ENCODE measurements around the gene PRKCH.

PRKCH gene

DNA sequence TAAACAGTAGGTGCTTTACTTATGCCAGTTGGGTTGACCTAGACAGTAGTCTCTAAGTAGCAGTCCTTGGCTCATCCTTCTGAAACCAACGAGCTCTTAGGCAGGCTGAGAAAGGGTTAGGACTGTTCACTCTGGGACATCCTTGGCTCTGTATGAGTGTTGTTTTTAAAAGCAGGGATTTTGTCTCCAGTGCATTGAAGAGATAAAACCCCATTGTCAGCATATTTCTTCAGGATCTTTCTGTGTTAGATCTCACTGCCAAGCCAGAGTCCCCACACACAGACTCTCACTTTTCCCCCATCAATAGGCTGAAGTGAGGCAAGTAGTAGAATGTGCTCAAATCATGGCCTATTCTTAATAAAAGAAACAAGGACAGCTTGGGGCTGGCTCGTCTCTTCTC is 250.5 kb downstream of the PRKCH start:
- Histone ChIP-seq H3K36me3 (ENCODE audit: control insufficient read depth, insufficient read depth, low read length) (no peaks in the 10 kb centered on the region), H3K27ac (ENCODE audit: low read length) (no peak overlapping the region), H3K4me1 (ENCODE audit: control insufficient read depth, insufficient read depth, low read length) (peaks cover 6% of the 10 kb centered on the region; the same call in 1 of the 2 replicates), H3K27me3 (ENCODE audit: control insufficient read depth, insufficient read depth, low read length) (no peaks in the 10 kb centered on the region), H3K9me3 (ENCODE audit: control insufficient read depth, insufficient read depth, low read length) (no peaks in the 10 kb centered on the region), H3K4me3 (ENCODE audit: low read length) (no peak overlapping the region)
- no peak for DNase-seq (ENCODE audit: low read depth, low spot score)
- WGBS (ENCODE audit: insufficient coverage, insufficient read length), result no CpG with 5 or more reads among the region's 2 CpGs

DNA sequence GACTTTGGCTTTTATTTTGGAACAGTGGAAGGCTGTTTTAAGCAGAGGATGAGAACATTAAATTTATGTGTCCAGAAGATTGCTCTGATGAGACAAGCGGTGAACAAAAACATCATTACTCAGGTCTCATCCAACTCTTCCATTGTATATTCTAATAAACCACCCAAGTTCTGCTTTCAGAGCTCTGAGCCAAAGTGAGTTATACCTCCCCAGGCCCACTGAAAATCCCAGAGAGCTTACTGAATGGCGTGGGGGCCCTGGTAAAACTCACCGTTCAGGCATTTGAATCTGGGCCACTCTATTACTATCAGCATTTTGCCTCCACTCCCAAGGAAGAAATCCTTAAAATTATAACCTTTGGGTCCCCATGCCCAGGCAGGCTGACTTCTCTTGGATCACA is 251.9 kb downstream of the PRKCH start:
- Histone ChIP-seq H3K4me3 (ENCODE audit: low read length) (no peak overlapping the region), H3K27ac (ENCODE audit: low read length) (no peak overlapping the region), H3K9me3 (ENCODE audit: control insufficient read depth, insufficient read depth, low read length) (no peaks in the 10 kb centered on the region), H3K27me3 (ENCODE audit: control insufficient read depth, insufficient read depth, low read length) (no peaks in the 10 kb centered on the region), H3K36me3 (ENCODE audit: control insufficient read depth, insufficient read depth, low read length) (no peaks in the 10 kb centered on the region), H3K4me1 (ENCODE audit: control insufficient read depth, insufficient read depth, low read length) (peaks cover 4% of the 10 kb centered on the region; the same call in 1 of the 2 replicates)
- WGBS (ENCODE audit: insufficient coverage, insufficient read length), result no CpG with 5 or more reads among the region's 3 CpGs
- no peak for DNase-seq (ENCODE audit: low read depth, low spot score)

DNA sequence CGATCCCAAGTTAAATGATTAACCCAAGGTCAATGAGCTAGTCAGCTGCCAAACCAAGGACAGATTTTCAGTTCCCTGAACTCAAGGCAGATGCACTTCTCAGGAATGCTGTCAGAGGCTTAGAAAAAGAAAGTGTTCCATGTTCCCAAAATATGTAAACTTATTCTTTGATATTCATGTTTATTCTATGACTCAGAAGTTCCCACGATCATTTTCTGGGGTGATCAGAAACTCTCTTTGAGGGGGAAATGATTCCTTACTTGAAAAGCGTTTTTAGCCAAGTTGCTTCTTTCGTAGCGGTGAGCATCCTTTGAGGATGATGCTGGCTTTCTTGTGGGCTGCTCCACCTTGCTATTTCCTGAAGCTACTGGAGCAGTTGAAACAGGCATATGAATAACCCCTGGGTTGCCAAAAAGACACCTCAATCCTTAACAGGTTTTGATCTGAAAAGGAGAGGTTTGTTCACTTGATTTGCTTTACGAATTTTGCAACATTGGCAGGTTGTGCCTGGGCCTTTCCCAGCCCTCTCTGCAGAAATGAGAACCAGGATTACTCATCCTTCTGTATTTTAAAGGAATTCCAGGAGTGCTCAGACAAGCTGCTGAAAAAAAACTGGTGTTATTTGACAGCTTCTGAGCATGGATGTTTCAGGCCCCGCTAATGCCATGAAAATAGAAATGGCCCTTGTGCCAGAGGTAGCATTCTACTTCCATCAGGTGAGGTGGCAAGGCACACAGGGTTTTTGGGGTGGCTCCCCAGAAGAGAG is 252.6 kb downstream of the PRKCH start:
- no peak overlapping the region for H3K27ac ChIP-seq (ENCODE audit: low read length)
- WGBS (ENCODE audit: insufficient coverage, insufficient read length), result no CpG with 5 or more reads among the region's 7 CpGs
- H3K4me1 ChIP-seq (ENCODE audit: control insufficient read depth, insufficient read depth, low read length), result peaks cover 3% of the 10 kb centered on the region; the same call in 1 of the 2 replicates
- no peak overlapping the region for H3K4me3 ChIP-seq (ENCODE audit: low read length)
- H3K36me3 ChIP-seq (ENCODE audit: control insufficient read depth, insufficient read depth, low read length), result no peaks in the 10 kb centered on the region
- no peak for DNase-seq (ENCODE audit: low read depth, low spot score)
- H3K27me3 ChIP-seq (ENCODE audit: control insufficient read depth, insufficient read depth, low read length), result no peaks in the 10 kb centered on the region
- no peaks in the 10 kb centered on the region for H3K9me3 ChIP-seq (ENCODE audit: control insufficient read depth, insufficient read depth, low read length)

- H3K36me3 ChIP-seq (ENCODE audit: control insufficient read depth, insufficient read depth, low read length), result no peaks in the 10 kb centered on the region
- H3K27me3 ChIP-seq (ENCODE audit: control insufficient read depth, insufficient read depth, low read length), result no peaks in the 10 kb centered on the region
- DNase-seq (ENCODE audit: low read depth, low spot score), result no peak
- no peak overlapping the region for H3K27ac ChIP-seq (ENCODE audit: low read length)
- no peaks in the 10 kb centered on the region for H3K9me3 ChIP-seq (ENCODE audit: control insufficient read depth, insufficient read depth, low read length)
- no peak overlapping the region for H3K4me3 ChIP-seq (ENCODE audit: low read length)
- WGBS (ENCODE audit: insufficient coverage, insufficient read length), result no CpG with 5 or more reads among the region's 7 CpGs
- H3K4me1 ChIP-seq (ENCODE audit: control insufficient read depth, insufficient read depth, low read length), result peaks cover 2% of the 10 kb centered on the region; the same call in 1 of the 2 replicates
Measured at GRCh38 chr14:61574514-61574807, 253.1 kb downstream of the PRKCH start.

DNA sequence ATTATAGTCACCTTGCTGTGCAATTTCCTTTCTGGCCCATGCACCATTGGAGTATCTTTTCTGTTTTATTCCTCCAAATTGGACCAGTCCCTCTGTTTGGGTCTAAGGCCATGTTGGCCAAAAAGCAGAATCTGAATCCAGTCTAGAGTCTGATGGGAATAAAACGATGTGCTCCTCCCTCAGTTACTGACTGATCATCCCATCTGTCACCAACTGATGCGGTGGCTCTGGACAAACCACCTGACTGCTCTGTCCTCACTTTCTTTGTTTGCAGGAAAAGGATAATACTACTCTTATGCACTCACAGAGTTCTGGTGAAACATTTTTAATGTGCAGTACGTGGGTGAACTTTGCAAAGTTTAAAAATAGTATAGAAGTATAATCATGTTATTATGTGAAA is 253.7 kb downstream of the PRKCH start:
- DNase-seq (ENCODE audit: low read depth, low spot score), result no peak
- no CpG with 5 or more reads among the region's 3 CpGs for WGBS (ENCODE audit: insufficient coverage, insufficient read length)
- Histone ChIP-seq H3K27ac (ENCODE audit: low read length) (no peak overlapping the region), H3K4me3 (ENCODE audit: low read length) (no peak overlapping the region), H3K9me3 (ENCODE audit: control insufficient read depth, insufficient read depth, low read length) (no peaks in the 10 kb centered on the region), H3K36me3 (ENCODE audit: control insufficient read depth, insufficient read depth, low read length) (no peaks in the 10 kb centered on the region), H3K4me1 (ENCODE audit: control insufficient read depth, insufficient read depth, low read length) (no peaks in the 10 kb centered on the region), H3K27me3 (ENCODE audit: control insufficient read depth, insufficient read depth, low read length) (no peaks in the 10 kb centered on the region)

DNA sequence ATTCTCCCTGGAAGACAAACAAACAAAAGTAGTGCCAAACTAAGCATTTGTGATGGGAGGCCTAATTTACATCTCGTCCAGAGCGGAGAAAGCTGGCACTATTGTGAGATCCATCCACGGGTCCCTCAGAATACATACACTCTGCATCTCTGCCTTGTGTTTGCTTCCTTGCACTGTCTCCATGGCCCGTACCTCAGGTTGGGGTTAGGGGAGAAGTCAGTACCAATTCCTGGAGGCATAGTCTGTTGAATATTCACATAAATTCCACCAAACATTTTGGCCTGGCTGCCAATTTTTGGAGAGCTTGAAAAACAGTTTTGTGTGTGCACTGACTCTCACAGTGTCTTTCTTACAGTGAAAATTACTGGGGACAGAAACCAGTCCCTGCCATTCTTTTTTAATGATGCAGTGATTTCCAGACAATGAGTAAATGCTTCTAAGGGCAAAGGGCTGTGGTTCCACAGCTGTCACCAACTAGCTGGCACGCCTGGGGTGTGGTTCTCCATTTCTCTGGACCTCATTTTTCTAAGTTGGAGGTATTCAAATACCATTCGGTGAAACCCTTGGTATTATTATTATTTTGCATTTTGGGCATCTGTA is 254.3 kb downstream of the PRKCH start:
- DNase-seq (ENCODE audit: low read depth, low spot score), result no peak
- no CpG with 5 or more reads among the region's 6 CpGs for WGBS (ENCODE audit: insufficient coverage, insufficient read length)
- H3K9me3 ChIP-seq (ENCODE audit: control insufficient read depth, insufficient read depth, low read length), result no peaks in the 10 kb centered on the region

DNA sequence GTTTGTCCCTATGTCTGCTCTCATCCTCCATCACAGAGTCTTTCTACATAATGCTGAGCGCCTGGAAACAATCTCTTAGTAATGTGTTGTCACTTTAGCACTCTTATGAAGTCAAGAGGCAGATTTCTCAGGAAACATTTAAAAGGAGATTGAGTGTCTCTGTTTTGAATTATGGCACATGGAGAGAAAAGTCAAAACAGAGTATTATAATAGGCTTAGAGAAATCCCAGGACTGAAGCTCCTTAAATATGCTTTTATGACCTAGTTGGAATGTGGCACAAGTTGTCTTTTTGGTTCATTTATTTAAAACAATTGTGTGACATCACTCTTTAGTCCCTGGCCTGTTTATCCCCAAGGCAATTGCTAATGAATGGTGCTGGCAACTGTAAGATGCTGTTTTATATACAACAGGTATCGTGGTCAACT is 256.1 kb downstream of the PRKCH start:
- no peaks in the 10 kb centered on the region for H3K36me3 ChIP-seq (ENCODE audit: control insufficient read depth, insufficient read depth, low read length)
- DNase-seq (ENCODE audit: low read depth, low spot score), result no peak
- no peaks in the 10 kb centered on the region for H3K9me3 ChIP-seq (ENCODE audit: control insufficient read depth, insufficient read depth, low read length)
- no peak overlapping the region for H3K27ac ChIP-seq (ENCODE audit: low read length)
- H3K27me3 ChIP-seq (ENCODE audit: control insufficient read depth, insufficient read depth, low read length), result no peaks in the 10 kb centered on the region
- H3K4me1 ChIP-seq (ENCODE audit: control insufficient read depth, insufficient read depth, low read length), result no peaks in the 10 kb centered on the region
- no CpG with 5 or more reads among the region's 2 CpGs for WGBS (ENCODE audit: insufficient coverage, insufficient read length)
- no peak overlapping the region for H3K4me3 ChIP-seq (ENCODE audit: low read length)

More for the DNA sequence above, 254.3 kb downstream of the PRKCH start:
- Histone ChIP-seq H3K27ac (ENCODE audit: low read length) (no peak overlapping the region), H3K4me3 (ENCODE audit: low read length) (no peak overlapping the region), H3K36me3 (ENCODE audit: control insufficient read depth, insufficient read depth, low read length) (no peaks in the 10 kb centered on the region), H3K27me3 (ENCODE audit: control insufficient read depth, insufficient read depth, low read length) (no peaks in the 10 kb centered on the region), H3K4me1 (ENCODE audit: control insufficient read depth, insufficient read depth, low read length) (no peaks in the 10 kb centered on the region)

DNA sequence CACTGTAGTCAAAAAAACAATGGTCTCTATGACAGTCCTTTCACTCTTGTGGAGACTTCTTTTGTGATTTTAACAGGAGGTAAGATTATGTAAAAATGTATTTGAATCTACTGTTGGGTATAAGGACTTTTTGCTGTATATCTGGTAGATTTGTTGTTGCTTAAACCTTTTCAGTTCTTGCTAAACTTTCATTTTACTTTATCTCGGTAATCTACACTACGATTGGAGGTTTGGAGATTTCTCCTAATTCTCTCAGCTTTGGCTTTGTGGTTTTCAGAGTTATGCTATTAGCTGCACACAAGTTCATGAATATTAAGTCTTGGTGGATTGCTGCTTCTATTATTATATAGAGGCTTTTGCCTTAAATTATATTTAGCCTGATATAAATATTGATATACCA is 257.4 kb downstream of the PRKCH start:
- H3K27ac ChIP-seq (ENCODE audit: low read length), result no peak overlapping the region
- H3K4me1 ChIP-seq (ENCODE audit: control insufficient read depth, insufficient read depth, low read length), result no peaks in the 10 kb centered on the region
- no peaks in the 10 kb centered on the region for H3K27me3 ChIP-seq (ENCODE audit: control insufficient read depth, insufficient read depth, low read length)
- WGBS (ENCODE audit: insufficient coverage, insufficient read length), result no CpG with 5 or more reads among the region's 2 CpGs
- H3K9me3 ChIP-seq (ENCODE audit: control insufficient read depth, insufficient read depth, low read length), result no peaks in the 10 kb centered on the region
- no peak for DNase-seq (ENCODE audit: low read depth, low spot score)
- no peak overlapping the region for H3K4me3 ChIP-seq (ENCODE audit: low read length)
- H3K36me3 ChIP-seq (ENCODE audit: control insufficient read depth, insufficient read depth, low read length), result no peaks in the 10 kb centered on the region

DNA sequence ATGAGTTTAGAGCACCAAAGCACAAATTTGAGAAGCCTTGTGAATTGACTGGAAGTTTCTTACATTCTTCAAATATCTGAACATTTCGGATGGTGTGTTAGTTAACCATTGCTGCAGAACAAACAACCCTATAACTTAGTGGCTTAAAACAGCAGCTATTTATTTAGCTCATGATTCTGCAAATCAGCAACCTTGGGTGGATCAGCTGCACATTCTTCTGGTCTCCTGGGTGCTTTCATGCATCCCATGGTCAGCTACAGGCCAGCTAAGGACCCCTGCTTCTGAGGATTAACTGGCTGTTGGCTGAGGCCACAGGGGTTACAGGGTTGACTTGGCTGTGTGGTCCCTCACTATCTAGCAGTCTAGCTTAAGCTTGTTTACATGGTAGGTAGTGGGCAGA is 260.0 kb downstream of the PRKCH start:
- WGBS (ENCODE audit: insufficient coverage, insufficient read length), result no CpG with 5 or more reads among the region's 1 CpG
- Histone ChIP-seq H3K4me3 (ENCODE audit: low read length) (no peak overlapping the region), H3K27ac (ENCODE audit: low read length) (no peak overlapping the region), H3K4me1 (ENCODE audit: control insufficient read depth, insufficient read depth, low read length) (no peaks in the 10 kb centered on the region), H3K9me3 (ENCODE audit: control insufficient read depth, insufficient read depth, low read length) (no peaks in the 10 kb centered on the region), H3K36me3 (ENCODE audit: control insufficient read depth, insufficient read depth, low read length) (no peaks in the 10 kb centered on the region), H3K27me3 (ENCODE audit: control insufficient read depth, insufficient read depth, low read length) (no peaks in the 10 kb centered on the region)
- no peak for DNase-seq (ENCODE audit: low read depth, low spot score)

DNA sequence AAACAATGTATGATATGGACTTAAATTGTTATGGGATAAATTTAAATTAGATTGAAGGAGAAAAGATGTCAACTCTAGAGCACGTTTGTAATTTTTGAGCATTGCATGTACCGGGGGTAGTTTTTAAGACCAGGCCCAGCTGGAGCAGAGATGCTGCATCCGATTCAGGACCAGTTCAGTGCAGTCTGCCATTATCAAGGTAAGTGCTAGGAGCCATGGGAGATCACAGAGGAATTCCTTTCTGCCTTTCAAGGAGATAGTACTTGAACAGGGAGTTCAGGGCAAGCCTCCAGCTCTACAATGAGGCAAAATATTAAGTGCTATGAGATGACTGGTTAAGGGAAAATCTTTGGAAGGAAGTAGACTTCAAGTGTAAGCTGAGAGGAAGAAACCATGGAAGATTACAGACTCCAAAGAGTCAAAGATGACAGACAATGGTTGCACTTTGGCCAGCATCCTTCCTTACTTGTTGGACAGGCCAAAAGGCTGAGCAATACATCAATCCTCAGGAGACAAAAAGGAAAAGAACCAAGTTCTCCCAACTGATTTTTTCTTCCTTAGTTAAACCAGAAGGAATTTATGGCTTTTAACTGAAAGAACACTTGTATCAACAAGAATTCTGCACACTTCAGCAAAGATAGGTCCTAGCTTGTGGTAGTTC is 260.7 kb downstream of the PRKCH start:
- no peak overlapping the region for H3K27ac ChIP-seq (ENCODE audit: low read length)
- WGBS (ENCODE audit: insufficient coverage, insufficient read length), result 100% methylated on average over 2 of the region's 3 CpGs
- H3K9me3 ChIP-seq (ENCODE audit: control insufficient read depth, insufficient read depth, low read length), result no peaks in the 10 kb centered on the region
- H3K4me3 ChIP-seq (ENCODE audit: low read length), result no peak overlapping the region
- no peaks in the 10 kb centered on the region for H3K27me3 ChIP-seq (ENCODE audit: control insufficient read depth, insufficient read depth, low read length)
- no peaks in the 10 kb centered on the region for H3K36me3 ChIP-seq (ENCODE audit: control insufficient read depth, insufficient read depth, low read length)
- H3K4me1 ChIP-seq (ENCODE audit: control insufficient read depth, insufficient read depth, low read length), result no peaks in the 10 kb centered on the region
- DNase-seq (ENCODE audit: low read depth, low spot score), result no peak
